HG02943 (cell line): Measurements from ENCODE around the gene SKA3.
A peak's percentile ranks its signal among the peaks of the same experiment; 100 is the strongest.
"Not testable (repeated sequence)": the region's sequence is repeated elsewhere in the genome, so short reads cannot be mapped to it uniquely, and the experiment has no call there.

ENCODE experiments used
- ATAC-seq: cut with Tn5 transposase; IDR thresholded peaks from one replicate; pipeline ENCODE4 v1.9.1; 2021; ENCODE audit warnings: mild to moderate bottlenecking, low read depth, moderate library complexity; ENCODE audit not compliant: unreplicated experiment

SKA3 gene

DNA sequence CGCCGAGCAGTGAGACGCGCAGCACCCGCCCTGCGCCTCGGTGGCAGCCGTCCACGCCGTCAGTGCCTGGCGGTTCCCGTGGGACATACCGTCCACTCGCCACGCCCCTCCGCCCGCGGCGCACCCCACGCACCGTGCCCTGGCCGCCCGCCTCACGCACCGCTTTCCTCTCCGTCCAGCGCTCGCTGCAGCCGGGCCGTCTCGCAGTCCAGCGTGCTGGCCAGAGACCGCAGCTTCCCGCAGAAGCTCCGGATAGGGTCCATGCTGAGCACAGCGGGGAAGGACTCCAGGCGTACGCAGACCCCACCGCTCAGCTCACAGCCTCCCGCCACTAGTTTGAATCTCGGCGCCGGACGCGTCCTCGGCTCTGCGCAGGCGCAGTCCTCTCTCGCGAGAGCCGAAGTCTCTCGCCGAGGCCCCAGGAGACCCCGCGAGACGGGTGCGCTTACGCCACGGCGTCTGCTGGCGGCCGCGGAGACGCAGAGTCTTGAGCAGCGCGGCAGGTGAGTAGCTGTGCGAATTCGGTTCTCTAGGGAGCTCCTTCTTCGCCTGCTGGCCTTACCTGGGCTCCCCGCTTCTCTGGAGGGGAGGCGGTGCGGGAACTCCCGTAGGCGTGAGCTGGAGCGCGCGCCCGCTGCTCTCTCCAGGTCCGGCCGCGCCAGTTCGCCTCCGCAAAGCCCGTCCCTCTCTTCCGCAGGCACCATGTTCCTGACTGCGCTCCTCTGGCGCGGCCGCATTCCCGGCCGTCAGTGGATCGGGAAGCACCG, at the start of gene SKA3, which contains the start of gene MRPL57:
Gene SKA3, minus strand, starts transcription at position 338 of the 767 bp plus-strand sequence. Its CDS starts 75 bp downstream, at position 263.
Gene MRPL57, plus strand, starts transcription at position 444 of the 767 bp plus-strand sequence. Its CDS starts 259 bp downstream, at position 703.
- peak; percentile 90 for ATAC-seq

DNA sequence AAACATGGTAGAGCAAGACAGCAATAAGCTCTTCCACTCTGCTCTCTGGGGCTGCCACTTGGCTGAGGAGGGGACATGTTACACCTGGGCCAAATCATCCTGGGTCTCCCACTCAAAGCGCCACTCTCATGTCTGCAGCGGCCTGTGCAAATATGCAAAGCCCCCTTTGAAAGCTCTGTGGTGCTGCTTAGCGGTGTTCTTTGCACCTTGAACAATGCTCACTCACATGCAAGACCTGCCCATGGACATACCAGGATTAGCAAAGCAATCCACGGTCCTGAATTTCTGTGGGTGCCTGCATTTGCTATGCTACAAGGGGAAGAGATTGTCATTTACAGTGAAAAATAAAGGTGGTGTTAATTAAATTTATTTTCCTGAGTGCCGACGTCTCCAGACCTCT, 48.7 kb upstream of the SKA3 start:
- no peak for ATAC-seq

DNA sequence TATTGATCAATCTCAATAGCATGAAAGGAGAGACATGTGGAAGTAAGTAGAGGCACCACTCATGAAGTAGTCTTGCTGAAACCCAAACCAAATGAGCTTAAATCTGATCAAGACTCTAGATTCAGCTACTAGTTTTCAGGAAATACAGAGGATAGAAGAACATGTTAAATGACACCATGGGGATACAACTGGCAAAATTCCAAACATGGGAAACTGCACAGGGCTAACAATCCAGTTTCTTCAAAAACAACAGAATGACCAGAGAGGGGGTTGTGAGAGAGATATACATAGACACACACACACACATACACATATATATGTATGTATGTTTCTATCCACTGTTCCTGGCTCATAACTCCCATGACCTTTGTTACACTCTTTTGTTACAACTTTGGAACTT, 44.9 kb upstream of the SKA3 start:
- ATAC-seq, result no peak

DNA sequence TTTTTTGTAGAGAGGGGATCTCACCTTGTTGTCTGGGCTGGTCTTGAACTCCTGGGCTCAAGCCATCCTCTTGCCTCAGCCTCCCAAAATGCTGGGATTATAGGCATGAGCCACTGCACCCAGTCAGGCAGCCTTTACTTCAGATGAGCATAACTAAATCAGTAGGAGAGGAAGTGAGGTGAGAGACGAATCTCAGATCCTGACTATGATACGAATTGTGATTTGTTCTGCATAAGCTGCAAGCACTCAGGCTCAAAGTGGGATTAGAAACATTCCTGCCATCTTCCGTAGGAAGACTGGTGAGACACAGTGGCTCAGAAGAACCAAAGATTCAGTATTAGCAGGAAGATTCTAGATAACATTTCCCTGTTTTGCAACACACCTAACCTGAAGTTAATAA, 43.4 kb upstream of the SKA3 start:
- not testable (repeated sequence) for ATAC-seq

DNA sequence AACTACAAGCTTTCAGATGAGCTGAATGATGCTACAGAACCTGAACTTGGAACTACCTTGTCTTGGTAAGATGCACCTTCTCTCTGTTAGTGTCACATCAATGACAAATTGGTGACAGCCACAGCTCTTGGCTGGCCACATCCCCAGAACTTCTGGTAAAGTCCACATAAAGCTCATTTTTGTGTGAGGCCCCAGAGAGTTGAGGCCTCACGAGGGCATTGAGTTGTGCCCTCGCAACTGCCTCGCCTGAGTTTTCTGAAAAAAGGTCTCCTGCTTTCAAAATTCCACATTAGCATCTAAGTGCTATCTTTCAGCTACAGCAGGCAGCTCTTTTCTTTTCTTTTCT, 42.7 kb upstream of the SKA3 start:
- no peak for ATAC-seq

DNA sequence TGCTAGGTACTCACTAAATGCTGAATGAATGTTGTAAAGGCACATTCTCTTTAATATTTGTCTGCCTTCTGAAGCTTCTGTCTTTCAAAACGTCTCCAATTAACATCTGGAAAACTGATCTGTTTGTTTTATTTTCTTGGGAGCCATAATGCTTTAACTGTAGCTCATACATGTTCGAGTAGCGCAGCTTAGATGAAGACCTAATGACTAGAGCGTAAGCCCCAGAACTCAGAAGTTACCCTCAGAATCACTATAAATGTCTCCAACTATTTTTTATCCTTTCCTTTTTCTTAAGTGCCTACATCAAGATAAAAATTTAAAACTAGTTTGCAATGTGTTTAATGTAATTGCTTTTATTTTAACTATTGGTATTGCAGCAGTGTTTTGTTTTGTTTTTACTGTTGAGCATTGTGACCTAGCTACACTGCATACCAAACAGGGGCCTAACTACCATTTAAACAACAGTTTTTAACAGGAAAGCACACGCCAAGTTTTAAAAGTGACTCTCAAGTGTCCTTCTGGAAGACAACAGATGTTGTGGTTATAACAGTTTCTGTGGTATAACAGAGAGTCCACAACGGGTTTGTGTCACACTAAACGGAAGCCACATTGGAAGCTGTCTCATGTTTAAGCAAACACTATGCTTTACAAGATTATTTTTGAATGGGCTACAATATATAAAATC, 42.1 kb upstream of the SKA3 start:
- peak; percentile 94 for ATAC-seq

DNA sequence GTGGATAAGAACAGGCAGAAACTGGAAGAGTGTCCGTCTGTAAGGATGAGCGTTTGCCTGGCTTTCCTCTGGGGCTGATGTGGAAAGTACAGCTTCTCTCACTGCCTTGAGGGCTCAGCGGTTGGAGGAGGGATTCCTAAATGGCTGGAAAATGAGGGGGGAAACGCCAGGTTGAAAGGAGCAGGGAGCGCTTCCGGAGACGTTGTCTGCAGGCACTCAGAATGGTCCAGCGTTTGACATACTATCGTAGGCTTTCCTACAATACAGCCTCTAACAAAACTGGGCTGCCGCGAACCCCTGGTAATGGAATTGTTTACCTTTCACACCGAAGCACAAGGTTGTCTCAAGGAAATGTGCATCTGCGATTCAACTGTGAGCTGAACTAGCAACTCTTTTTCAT, 40.0 kb upstream of the SKA3 start:
- ATAC-seq, result no peak

DNA sequence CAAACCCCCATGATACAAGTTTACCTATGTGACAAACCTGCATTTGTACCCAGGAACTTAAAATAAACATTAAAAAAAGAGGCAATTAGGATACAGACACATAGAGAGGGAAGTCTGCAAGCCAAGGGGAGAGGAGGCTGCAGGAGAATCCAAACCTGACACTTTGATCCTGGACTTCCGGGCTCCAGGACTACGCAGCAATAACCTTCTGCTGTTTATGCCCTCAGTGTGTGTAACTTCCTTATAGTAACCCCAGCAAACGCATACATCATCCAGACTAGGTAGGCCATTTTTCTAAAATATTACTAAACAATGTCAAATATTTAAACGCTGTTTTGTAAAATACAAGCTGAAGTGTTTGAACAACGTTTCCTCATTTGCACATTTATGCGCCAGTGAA, 39.1 kb upstream of the SKA3 start:
- not testable (repeated sequence) for ATAC-seq

DNA sequence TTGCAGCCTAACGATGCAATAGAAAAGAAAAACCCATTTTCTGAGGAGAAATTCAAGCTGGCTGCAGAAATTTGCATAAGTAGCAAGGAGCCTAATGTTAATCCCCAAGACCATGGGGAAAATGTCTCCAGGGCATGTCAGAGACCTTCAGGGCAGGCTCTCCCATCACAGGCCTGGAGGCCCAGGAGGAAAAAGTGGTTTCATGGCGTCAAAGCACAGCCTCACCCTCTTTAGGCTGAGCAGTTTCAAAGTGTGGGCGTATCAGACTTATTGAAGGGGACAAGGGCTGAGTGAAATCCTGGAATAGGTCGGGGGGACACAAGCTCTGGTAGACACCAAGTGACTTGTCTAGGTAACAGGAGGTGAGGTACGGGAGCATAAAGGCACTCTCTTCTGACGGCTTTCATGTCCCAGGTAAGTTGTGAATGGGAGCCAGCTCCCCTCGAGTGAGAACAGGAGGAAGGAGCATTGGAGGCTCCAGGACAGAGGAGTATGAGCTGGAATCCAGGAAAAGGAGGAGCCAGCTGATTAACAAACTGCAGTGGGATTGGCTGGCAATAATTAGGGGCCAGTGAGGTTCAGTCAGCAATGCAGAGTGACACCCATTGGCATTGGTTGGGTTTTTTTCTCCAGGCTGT, 35.9 kb upstream of the SKA3 start:
- no peak for ATAC-seq

DNA sequence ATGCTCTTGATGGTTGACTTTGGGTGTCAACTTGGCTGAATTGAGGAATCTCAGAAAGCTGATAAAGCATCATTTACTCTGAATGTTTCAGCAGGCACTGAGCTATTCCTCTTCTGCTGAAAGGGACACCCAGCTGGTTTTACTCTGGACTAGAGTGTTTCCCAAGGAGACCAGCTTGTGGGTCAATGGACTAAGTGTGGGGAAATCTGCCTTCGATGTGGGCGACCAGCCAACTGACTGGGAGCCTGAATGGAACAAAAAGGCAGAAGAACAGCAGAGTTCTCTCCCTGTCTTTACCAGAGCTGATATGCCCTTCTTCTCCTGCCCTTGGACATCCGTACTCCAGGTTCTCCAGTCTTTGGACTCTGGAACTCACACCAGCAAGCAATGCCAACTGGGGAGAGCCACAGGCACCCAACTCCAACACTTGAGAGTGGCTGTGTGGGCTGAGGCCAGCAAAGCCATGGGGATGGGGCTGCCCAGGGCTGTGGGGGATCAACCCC, 32.4 kb upstream of the SKA3 start:
- ATAC-seq, result no peak

DNA sequence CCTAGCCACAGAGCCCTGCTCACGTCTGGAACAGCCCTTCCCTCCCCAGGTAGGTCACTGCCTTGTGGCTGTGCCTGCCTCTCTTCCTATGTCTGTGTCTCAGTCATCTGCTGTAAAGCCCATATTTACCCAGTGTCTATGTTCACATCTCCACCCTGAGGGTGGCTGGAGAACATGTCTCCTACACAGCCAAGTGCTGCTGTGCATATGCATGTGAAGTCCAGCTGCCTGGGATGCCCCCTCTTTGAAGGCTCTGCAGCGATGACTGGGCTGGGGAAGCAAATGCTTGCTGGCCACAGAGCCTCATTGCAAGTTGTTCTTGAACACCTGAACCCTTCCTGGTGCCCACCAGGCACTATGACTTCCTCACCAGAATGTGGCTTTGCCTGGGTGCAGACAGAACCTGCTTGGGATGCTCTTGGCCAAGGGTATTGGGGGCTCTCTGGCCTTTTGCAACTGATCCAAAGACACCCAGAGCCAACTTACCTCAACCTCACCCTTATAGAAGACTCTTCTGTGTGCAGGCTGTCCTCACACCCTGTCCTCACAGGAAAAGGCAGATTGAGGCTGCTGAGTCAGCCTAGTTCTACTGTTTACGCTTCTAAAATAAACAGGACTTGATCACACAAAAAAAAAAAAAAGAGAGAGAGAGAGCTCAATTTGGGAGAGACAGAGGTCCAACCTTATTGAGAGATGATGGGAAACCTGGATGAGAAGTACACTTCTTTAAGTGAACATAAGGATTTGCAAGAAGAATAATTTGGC, 26.6 kb upstream of the SKA3 start:
- no peak for ATAC-seq

DNA sequence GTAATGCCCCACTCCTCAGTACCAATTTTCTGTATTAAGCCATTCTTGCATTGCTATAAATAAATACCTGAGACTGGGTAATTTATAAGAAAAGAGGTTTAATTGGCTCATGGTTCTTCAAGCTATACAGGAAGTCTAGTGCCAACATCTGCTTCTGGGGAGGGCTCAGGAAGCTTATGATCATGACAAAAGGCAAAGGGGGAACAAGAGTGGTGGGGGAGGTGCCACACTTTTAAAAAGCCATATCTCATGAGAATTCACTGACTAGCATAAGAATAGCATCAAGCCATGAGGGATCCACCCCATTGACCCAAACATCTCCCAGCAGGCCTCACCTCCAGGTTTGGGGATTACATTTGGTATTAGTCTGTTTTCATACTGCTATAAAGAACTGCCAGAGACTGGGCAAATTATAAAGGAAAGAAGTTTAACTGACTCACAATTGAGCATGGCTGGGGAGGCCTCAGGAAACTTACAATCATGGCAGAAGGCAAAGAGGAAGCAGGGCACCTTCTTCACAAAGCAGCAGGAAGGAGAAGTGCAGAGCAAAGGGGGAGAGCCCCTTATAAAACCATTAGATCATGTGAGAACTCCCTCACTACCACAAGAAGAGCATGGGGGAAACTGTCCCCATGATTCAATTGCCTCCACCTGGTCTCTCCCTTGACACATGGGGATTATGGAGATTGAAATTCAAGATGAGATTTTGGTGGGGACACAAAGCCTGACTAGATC, 25.3 kb upstream of the SKA3 start:
- ATAC-seq, result not testable (repeated sequence)

DNA sequence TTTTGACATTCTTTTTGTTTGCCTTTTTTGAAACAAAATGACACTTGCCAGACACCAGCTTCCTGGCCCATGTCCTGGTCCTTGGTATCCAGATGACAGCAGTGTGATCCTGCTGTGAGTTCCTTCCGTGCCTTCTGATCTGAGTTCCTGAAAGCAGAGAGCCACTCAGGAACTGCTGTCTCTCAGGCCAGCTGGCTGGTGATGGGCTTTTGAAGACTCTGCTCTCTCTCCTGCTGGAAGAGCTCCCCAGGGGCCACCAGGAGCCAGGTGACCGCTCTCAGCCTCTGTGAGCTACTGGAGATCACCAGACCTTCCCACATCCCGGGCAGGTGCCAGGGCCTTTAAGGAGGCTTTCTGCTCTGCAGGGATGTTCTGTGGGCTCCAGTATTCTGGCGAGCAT, 22.0 kb upstream of the SKA3 start:
- not testable (repeated sequence) for ATAC-seq

DNA sequence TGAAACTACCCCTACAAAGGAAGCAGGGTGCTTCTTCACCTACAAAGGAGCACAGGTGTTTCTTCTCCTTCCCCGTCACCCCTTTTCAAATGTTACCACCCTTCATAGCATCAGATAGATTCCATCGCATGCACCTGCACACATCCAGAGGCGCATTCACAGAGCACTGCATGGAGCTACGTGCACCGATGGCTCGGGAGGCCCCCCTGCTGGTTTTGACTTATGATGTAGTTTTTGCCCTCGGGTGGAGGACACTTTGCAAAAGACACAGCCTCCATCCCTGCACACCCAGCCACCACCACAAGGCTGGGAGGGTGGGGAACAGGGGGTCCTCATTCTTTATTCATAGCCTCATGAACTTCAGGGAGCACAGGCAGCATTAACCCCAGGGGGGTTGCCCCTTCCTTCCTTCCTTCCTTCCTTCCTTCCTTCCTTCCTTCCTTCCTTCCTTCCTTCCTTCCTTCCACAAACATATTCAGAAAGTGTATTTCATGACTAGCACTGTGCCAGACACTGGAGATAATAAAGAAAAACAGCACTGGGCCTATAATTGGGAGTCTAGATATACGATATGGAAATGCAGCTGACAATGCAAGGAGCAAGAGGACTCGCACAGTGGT, 21.4 kb upstream of the SKA3 start:
- not testable (repeated sequence) for ATAC-seq

DNA sequence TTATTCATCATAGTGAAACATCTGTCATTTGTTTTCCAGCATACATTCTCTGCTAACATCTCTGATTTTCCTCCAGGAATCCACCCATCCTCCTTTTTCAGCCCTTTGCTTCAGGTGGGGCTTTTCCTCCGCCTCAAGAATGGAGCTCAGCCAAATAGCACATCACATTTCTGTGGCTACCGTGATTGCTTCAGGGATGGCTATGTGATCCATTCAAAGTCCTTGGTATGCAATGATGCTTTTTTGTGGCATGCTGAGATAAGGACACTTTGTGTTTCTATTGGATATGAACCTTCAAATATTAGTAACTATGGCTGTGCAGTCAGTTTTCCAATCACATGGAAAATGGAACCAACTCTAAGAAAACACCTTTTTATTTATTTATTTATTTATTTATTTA, 18.4 kb upstream of the SKA3 start:
- ATAC-seq, result not testable (repeated sequence)

DNA sequence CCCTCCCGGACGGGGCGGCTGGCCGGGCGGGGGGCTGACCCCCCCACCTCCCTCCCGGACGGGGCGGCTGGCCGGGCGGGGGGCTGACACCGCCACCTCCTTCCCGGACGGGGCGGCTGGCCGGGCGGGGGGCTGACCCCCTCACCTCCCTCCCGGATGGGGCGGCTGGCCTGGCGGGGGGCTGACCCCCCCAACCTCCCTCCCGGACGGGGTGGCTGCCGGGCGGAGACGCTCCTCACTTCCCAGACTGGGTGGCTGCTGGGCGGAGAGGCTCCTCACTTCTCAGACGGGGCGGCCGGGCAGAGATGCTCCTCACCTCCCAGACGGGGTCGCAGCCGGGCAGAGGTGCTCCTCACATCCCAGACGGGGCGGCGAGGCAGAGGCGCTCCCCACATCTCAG, 10.1 kb upstream of the SKA3 start:
- ATAC-seq, result not testable (repeated sequence)

DNA sequence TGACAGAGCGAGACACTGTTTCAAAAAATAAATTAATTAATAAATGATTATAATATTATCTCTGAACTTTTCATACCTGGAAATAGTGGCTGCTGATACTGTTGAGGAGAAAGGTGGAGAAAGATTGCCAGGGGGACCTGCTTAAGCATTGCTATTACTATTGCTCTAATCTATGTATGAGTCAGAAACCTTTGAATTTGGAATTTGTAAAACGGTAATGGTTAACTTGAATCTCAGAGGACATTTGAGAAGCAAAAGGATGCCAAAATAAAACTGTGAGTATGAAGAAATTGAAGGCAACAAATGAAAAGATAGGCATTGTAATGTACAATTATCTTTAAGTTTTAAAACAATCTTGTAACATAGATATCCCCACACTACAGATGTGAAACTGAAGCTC, 5.3 kb upstream of the SKA3 start:
- ATAC-seq, result no peak

DNA sequence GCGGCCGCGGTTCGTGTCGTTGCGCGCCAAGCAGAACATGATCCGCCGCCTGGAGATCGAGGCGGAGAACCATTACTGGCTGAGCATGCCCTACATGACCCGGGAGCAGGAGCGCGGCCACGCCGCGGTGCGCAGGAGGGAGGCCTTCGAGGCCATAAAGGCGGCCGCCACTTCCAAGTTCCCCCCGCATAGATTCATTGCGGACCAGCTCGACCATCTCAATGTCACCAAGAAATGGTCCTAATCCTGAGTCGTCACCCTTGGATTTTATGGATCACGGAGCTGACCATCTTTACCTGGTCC, 581 bp upstream of the SKA3 start:
- ATAC-seq, result peak; percentile 27

DNA sequence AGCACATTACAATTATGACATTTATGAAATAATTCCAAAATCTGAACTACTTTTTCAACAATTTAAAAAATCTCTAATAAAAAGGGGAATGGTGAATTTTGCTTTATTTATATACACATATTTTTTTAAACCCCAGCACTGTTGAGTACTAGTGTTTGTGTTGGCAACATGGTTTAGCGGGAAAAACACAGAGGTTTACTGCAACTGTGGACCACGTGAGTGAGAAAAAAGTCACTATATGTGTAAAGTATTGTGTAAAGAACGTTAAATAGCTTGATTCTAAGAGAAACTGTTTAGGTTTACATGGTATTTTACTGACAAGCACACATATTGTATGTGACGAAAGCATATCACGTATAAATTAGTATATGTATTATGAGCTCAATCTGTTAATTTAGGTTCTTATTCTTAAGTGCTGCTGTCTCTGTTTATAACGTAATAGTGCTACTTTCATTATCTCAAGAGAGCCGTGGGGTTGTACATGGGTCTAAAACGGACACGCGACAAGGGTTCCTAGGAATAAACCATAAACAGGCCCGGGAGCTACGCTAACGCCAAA, 617 bp downstream of the SKA3 start:
- ATAC-seq, result no peak
